Muscle of arm (tissue), 12 donors: ENCODE data around the gene PI4KA. TPM values are rescaled to one million over a fixed set of nuclear protein-coding genes. Genes with fewer than 3 reads are reported as not detected.

Experiments used
- DNase-seq: peaks from one replicate; pipeline ENCODE4 v3.0.0-alpha.2; 2013
- polyA plus RNA-seq, 12 donors: library from polyadenylated mRNA; unstranded; fragments of 120-200 nt; gene quantifications; one replicate each; pipeline ENCODE4 v1.2.1, GENCODE V29; 2013; ENCODE audit not compliant: insufficient read length in 12 of 12

PI4KA gene
- polyA plus RNA-seq, 12 donors = 27.8 to 52.1 (median 31.0) TPM; not detected in 1

DNA sequence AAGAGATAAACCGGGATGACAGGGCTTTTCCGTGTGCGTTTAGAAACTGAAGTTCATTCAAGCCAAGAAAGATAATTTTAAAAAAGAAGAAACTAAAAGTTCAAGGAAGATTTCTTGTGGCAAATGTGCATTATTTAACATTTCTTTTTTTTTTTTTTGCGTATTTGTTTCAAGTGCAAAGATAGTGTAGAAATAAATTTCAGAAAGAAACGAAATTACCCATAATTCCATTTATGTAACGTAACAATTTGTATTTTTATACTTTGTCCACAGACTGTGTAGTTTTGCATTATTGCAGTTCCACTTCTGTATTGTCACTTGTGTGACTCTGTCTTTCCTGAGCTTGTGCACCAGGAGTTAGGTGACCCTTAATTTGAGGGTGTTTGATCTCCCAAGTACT, 24.2 kb upstream of the PI4KA start:
- no peak for DNase-seq

DNA sequence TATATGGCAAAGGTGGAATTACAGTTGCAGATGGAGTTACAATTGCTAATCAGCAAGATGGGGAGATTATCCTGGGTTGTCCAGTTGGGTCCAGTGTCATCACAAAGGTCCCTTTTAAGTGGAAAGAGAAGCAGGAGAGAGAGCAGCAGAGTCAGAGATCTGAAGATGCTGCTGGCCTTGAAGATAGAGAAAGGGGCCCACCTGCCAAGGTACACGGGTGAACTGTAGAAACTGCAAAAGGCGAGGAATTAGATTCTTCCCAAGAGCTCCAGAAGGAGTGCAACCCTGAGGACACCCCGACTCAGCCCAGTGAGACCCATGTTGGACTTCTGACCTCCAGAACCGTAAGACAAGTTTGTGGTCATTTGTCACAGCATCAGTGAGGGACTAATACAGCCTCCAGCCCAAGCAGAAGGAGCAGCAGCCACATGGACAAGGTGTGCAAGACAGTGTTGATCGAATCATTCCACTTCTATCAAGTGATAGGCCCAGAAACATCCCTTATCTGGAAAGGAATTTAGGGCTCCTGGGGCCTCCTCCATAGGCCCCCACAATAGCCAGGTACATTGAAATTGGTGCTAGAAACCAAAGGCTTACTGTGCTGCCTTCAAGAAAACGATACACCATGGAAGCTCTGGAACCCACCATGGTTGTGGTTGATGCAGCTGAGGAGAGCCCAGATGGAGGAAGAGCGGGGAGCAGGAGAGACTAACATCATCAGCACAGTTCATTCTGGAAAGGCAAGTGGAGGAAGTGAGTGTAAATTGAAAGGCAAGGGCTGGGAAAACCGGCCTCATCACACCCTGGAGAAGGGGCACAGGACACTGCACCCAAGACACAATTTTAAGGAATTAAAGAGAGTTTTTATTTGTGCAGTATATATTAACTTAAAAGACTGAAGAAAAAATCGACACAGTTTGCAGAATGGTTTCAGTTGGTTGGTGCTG, 23.5 kb upstream of the PI4KA start:
- no peak for DNase-seq

DNA sequence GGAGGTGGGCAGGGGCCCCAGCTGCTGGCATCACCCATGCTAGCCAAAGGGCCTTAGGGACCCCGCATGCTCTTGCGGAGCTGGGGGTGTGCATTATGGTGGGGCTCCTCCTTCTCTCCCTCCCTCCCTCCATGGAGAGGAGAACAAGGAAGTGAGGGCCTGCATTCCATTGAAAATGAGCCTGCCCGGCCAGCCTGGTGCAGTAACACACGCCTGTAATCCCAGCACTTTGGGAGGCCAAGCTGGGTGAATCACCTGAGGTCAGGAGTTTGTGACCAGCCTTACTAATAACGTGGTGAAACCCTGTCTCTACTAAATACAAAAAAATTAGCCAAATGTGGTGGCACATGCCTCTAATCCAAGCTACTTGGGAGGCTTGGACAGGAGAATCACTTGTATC, 22.6 kb upstream of the PI4KA start:
- no peak for DNase-seq

DNA sequence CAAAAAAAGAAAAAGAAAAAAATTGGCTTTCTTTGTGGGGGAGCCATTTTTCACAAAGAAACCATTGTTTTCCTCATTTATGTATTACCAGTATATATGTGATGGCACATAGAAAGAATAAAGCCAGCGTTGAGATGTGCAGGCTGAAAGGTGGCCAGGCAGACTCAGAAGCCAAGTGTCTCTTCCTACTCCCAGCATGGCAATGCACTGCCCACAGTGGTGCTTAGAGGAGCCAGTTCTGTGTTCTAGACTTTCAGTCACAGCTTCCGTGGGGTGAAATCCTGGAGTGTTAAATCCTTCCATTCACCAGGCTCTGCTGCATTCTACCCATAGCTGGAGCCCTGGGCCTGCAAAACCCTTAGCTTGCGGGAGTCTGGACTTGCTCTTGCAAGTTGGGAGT, 19.1 kb upstream of the PI4KA start:
- no peak for DNase-seq

DNA sequence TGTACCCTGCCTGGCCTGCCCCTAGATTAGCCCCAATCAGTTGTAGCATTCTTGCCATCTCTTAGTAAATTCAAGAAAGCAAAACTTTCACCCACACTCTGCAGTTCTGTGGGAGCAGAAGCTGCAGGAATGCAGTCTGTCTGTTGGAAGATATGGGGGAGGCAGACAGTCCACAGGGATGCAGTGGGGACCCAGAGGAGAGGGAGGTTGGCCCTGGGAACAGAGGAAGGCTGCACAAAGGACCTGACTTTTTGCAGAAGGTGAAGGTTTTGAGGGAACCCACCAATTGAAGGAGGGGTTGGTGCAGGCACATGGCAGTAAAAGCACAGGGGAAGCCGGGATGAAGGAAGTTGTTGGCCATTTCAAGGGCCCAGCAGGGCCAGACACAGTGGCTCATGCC, 16.7 kb upstream of the PI4KA start:
- DNase-seq = no peak

DNA sequence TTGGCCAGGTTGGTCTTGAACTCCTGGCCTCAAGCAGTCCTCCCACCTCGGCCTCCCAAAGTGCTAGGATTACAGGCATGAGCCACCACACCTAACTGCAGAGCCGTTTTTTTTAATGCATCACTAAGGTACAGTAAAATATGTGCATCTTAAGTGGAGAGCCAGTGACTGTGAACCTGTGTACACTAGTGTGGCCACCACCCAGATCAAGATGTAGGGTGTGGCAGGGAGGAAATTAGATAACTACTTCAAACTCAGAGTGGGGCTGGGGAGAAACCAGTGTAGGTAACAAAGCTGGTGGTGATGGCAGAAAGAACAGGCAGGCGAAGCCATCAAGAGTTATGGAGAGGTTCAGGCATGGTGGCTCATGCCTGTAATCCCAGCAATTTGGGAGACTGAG, 14.6 kb upstream of the PI4KA start:
- DNase-seq = no peak

DNA sequence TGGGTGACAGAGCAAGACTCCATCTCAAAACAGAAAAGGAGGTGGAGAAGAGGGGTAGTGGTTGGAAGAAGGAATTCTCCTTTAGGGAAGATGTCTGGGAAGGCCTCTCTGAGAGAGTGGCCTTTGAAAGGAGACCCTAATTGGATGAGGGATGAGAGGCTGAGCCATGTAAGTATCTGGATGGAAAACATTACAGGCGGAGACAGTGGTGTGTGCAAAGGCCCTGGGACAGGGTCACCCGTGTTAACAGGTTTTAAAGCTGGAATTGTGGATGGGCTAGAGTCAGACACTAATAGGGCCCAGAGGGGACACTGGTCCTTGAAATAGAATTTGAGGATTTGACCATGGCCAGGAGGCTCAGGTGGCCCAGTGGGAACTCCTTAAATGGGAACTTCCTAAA, 10.6 kb upstream of the PI4KA start:
- DNase-seq = no peak

DNA sequence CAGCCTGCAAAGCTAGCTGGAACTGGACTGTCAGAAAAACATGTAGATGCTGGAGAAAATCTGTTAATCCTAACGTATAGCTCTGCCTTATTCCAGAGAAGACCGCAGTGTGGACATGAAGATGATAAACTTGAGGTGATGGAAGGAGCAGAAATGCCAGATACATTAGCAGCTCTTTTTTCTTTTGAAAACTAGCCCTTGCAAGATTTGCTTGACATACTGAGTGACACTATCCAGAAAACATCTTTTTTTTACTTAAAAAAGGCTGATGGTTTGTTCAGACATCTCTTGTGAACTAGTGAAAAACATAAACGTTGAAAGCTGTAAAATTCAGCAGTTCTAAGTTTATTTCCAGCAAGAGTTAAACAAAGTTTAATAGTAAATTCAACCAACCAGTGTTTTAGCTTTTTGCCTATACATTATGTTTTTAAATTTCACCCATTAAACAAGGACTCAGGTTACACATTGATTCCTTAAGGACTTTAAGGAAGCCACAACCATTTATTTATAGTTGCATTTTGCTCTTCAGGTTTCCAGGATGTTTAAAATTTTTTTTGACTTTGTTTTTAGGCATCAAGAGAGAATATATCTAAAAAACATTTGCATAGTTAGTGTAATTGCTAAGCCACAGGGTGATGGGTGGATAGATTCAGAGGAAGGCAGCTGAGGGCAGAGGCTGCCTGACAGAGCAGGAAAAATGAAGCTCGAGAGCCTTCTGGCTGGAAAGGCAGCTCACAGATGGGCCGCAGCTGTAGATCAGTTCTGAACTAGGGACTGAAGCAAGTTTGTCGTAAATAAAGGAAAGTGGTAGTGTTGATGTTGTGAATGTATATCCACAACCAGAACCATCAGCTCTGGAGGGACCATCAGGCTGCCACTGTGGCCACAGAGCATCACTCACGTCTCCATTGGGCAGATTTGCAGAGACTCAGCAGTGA, 9.7 kb upstream of the PI4KA start:
- no peak for DNase-seq

DNA sequence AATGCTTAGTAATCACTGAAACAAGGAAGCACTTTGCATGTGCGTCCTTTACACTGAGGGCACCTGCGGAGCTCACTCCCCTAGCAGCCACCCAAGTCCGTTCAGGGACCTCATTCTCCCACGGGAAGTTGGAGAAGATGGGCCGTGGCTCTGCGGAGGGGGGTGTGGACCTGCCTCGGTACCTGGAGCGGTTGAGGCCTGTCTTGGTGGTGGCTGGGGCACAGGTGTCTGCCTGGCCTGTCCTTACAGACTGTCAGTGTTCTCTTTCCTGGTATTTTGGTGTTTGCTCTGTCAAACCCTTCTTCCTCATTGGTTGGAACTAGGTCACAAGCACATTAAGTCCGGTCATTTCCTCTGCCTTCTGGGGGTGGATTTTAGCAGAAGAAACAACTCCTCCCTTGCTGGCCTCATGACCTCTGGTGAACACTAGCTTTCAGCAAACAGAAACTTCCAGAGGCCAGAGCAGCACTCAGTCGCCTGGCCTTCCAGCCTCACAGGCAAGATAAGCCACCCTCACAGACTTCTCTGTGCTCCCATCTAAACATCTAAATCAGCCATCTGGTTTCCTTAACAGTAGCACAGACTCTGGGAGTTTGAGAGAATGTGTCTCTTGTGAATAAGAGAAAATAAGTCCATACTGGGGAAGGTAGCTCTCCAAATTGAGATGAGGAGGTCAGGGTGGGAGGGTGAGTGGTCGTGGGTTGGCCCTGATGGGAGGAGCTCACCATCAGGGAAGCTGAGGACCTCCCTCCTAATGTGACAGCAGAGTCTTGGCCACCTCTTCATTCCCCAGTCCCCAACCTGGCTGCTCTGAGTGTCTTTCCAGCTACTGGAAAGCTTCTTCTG, 8.8 kb upstream of the PI4KA start:
- peak; percentile 31 for DNase-seq

DNA sequence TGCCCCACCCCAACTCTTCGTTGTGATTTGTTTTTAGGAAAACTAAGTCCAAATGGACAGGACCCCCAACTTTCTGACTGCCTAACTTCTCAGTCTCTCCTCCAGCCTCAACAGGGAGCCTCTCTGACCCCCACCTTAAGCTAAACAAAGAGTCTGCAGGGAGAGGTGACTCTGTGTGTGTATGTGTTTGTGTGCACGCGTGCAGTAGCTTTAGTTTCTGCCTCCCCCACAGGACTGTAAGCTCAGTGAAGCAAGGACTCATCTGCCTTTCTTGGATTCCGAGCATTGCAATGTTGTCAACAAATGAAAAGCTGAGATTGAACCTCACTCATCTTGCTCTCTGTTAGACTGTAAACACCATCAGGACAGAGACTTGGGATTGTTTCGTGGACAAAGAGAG, 8.1 kb upstream of the PI4KA start:
- DNase-seq = no peak

DNA sequence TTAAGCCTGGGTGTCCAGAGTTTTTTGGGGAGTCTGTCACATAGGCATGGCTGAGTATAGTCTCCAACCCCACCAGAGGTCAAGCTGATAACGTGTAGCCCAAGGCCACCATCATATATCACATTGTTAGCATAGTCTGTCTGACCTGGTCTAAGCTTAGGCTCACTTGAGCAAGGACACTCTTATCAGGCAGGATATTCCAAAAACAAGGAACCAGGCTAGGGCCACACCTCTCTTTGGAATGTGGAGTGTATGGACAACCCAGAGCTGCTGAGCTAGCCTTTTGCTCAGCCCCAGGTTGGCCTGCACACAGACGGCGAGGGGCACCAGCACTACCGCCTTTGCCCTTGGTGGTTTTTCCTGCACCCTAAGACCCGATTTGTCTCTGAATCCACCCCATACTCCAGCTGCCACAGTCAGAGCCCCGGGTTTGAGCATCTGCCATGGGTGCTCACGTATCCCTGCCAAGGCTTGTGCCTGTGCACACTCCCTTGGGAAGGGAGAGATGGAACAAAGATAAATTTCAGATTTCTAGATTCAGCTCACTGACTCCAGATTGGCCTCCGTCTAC, 7.3 kb upstream of the PI4KA start:
- no peak for DNase-seq

DNA sequence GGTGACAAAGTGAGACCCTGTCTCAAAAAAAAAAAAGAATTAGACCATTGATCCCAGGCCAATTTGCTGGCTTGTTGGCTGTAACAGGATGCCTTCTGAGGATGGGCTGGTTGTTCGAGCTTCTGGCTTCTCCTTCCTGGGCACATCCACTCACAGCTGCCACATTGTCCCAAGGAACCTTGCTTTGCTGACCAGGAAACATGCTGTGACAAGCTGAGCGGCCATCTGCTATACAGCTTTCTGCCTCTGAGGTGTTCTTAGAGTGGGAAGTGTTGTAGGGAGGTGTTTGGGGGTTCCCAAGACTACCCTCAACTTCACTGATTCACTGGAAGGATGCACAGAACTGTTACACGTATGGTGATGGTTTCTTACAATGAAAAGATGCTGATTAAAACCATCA, 6.7 kb upstream of the PI4KA start:
- no peak for DNase-seq

DNA sequence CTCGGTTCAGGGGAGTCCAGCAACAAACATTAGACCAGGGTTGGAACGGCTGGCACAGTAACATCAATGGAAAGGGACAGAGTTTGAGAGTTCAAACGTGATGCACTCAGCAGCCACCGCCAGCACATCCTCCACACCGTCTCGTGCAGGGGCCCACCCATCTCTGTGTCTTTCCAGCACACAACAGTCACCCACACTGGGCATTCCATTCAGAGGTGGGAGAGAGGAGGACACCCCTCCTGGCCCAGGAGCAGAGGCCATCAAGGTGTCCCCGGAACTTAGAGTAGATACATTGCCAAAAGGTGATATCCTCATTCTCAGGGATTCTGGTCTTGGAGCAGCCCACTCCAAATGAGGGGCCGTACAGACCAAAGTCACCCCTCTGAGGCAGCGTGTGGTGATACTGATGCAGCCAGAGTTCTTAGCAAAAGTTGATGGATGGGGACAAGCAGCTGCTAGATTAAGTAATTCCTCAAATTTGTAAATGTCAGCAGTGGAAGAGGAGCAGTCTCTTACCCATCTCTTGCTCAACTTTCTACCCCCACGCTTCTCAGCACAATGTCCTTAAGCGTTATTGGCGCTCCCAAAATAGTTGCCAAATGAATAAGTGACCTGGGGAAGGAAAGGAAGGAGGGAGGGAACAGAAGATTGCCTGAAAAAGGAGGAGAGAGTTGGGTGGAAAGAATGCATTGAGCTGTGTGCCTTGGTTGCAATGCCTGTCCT, 5.7 kb upstream of the PI4KA start:
- no peak for DNase-seq

DNA sequence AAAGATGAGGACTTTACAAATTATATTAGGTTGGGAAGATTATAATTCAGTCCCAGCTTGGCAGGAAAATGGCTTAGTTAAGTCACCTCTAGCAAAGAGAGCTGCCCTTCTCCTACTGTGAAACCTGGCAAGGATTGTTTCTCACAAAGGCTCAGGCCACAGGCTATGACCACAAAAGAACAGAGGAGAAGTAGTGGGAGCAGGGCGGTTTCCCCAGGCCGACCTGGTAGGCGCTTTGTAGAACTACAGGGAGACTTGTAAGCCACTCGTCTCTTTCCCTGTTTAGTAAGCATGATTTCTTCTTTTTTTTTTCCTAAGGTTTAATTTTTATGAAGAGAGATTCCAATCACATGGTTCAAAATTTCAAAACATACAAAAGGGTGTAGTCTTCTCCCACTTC, 4.8 kb upstream of the PI4KA start:
- no peak for DNase-seq

DNA sequence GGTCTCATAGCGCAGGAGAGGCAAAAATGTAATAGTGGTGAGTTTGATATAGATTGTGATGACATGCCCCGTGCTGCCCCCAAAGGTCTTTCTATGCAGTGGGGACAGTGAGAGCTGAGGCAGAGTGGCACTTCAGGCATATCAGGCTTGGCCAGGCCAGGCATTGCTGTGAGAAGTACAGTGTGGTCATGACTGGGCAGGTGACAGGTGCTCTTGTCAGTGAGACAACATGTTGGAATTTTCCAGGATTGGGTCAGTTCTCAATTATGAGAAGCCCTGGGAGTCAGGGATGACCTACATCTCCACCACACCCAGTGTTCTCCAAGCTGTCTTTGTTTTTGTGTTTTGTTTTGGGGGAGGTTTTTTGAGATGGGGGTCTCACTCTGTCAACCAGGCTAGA, 3.9 kb upstream of the PI4KA start:
- no peak for DNase-seq

DNA sequence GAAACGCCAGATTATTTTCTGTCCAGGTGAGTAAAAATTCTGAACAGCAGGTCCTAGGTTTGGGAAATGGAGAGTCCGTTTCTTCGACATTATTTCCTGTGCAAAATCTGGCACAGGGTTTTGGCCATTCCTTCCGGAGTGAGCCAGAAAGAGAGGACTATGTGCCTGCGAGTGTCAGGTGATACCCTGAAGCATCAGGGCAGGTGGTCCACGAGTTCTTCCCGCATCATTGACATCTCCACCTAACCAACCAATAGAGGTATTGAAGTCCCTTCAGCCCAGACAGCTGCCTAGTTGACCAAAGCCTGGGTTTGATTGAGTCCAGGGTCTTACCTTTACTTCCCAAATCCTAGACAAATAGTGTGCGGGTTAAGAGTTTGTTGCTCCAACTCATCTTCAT, 1.0 kb upstream of the PI4KA start:
- no peak for DNase-seq

DNA sequence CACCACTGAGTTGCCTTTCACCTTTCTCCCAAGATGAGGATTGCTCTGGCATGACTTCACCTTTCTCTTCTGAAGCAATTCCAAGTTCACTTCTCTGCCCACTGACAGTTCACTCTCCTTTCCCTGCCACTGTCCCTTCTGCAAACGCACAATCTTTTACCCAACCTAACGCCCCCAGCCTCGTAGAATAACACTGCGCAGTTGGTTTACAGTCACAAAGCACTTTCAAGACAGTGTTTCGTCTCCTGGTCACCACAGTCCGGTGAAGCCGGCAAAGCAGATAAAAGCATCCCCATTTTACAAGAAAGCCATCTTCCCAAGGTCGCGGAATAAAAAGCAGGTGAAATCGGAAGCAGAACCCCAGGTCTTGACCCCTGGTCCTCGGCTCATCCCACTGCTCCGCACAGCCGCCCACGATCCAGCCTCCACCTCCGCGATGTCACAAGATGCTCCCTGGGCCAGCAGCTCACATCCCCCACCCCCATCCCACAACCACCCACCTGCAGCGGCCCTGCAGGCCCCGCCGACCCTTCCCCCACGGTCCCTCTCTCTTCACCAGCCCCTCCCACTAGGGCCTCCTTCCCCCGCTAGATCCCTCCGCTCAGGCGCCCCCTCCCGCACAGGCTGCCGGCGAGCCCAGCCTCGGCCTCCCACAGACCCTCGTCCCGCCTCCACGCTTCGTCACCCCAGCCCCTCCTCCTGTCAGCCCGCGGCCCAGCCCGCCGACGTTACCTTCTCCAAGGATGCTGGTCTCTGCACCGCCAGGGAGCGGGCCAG, 585 bp downstream of the PI4KA start:
- DNase-seq = peak; percentile 87

DNA sequence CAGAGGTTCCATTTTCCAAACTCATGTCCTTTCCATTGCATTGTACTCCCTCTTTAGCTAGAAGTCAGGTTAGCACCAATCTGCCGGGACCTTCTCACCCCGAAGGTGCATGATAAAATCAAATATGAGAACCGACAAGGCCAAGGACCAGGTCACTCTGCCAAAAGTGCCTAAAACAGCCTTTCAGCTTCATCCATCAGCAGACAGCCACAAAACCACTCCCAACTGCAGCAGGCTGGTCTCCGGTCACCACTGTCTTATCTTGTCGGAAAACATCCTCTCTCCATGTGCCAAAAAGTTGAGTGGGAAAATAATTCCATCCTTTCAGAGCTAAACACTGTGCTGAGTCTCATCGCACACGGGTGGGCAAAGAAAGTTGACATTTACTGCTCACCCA, 1.4 kb downstream of the PI4KA start:
- no peak for DNase-seq

DNA sequence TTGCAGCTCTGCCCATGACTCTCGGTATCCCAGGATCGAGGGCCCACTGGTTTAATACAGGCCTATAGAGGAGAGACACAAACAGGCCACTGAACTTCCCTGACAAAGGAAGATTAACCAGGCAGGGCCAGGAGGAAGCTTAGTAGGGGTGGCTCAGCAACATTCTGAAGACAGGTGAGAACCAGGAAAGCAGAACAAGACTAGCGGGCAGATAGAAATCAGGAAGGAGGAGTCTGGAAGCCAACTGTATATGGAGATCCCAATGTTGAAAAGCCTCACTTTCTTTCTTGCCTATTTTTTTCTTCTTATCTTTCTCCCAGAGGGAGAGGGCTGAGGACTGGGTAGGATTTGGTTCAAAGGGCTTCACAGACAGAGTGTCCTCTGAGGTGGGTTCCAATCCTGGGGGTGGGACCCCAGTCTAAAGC, 5.4 kb downstream of the PI4KA start:
- no peak for DNase-seq

DNA sequence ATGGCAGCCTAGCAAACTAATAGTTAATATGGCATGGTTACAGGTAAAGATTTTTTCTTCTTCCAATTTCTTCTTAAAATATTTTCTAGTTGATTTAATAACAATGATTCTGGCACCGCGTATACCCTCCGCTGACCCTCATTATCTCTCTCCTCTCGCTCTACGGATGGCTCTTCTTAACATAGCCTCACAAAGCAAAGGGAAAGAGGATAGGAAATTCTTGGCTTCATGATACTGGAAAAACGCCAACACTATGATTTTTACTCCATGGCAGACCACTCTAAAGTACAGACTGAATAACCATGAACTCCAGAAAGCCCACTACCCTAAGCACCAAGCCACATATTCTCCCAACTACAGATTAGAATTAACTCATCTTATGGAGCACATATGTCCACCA, 6.1 kb downstream of the PI4KA start:
- no peak for DNase-seq
